GM19328 (cell line): ENCODE measurements around the gene CPEB2.

Experiments
- ATAC-seq: cut with Tn5 transposase; IDR thresholded peaks from one replicate; pipeline ENCODE4 v1.9.1; 2021; ENCODE audit warnings: mild to moderate bottlenecking, moderate library complexity; ENCODE audit not compliant: unreplicated experiment

The CPEB2 gene

GRCh38 chr4:15010038-15010585, 7.8 kb downstream of the CPEB2 start:
- ATAC-seq: no peak

- ATAC-seq: no peak
These were observed 8.9 kb downstream of the CPEB2 start for GRCh38 chr4:15011166-15011565.

- ATAC-seq: no peak
These were observed 9.9 kb downstream of the CPEB2 start for GRCh38 chr4:15012017-15012788.

GRCh38 chr4:15013585-15013984, 11.3 kb downstream of the CPEB2 start:
- no peak for ATAC-seq

- no peak for ATAC-seq
These were observed 12.9 kb downstream of the CPEB2 start for GRCh38 chr4:15015170-15015569.

- ATAC-seq: no peak
These were observed 16.1 kb downstream of the CPEB2 start for GRCh38 chr4:15018361-15018760.

- no peak for ATAC-seq
These were observed 18.4 kb downstream of the CPEB2 start for GRCh38 chr4:15020502-15021286.

GRCh38 chr4:15021311-15021710, 19.0 kb downstream of the CPEB2 start:
- no peak for ATAC-seq

GRCh38 chr4:15021946-15022345, 19.7 kb downstream of the CPEB2 start:
- no peak for ATAC-seq

- ATAC-seq: no peak
These were observed 22.1 kb downstream of the CPEB2 start for GRCh38 chr4:15024386-15024785.

- ATAC-seq: no peak
These were observed 23.4 kb downstream of the CPEB2 start for GRCh38 chr4:15025693-15026092.

- no peak for ATAC-seq
These were observed 25.7 kb downstream of the CPEB2 start for GRCh38 chr4:15027921-15028435.

GRCh38 chr4:15031197-15031596, 28.9 kb downstream of the CPEB2 start:
- no peak for ATAC-seq

GRCh38 chr4:15031993-15032675, 29.9 kb downstream of the CPEB2 start:
- ATAC-seq: no peak

- no peak for ATAC-seq
These were observed 31.9 kb downstream of the CPEB2 start for GRCh38 chr4:15034071-15034764.

GRCh38 chr4:15035159-15035558, 32.9 kb downstream of the CPEB2 start:
- ATAC-seq: no peak

- no peak for ATAC-seq
These were observed 35.8 kb downstream of the CPEB2 start for GRCh38 chr4:15037923-15038541.

- ATAC-seq: no peak
These were observed 38.7 kb downstream of the CPEB2 start for GRCh38 chr4:15040916-15041463.

GRCh38 chr4:15042529-15043167, 40.4 kb downstream of the CPEB2 start:
- no peak for ATAC-seq
